Ishikawa (cell line): Measurements from ENCODE around the gene NTSR1.

Source experiments
- CEBPB ChIP-seq: IDR thresholded peaks from 2 replicates; pipeline ENCODE4 v1.6.1; 2012
- EP300 ChIP-seq: IDR thresholded peaks from 2 replicates; pipeline ENCODE4 v1.6.1; 2012; ENCODE audit warnings: borderline replicate concordance
- RAD21 ChIP-seq: IDR thresholded peaks from 2 replicates; pipeline ENCODE4 v1.6.1; 2012; ENCODE audit warnings: low read depth
- TAF1 ChIP-seq: IDR thresholded peaks from 2 replicates; pipeline ENCODE4 v1.6.1; 2012; ENCODE audit warnings: low read depth, mild to moderate bottlenecking
- TCF12 ChIP-seq: IDR thresholded peaks from 2 replicates; pipeline ENCODE4 v1.6.1; 2012; ENCODE audit warnings: low read depth
- TEAD4 ChIP-seq: IDR thresholded peaks from 2 replicates; pipeline ENCODE4 v1.6.1; 2012
- YY1 ChIP-seq: IDR thresholded peaks from 2 replicates; pipeline ENCODE4 v1.6.1; 2012; ENCODE audit warnings: low read depth
- TF ChIP-seq, protein P1 (sequence below): IDR thresholded peaks from 2 replicates; pipeline ENCODE4 v1.6.1; 2012; ENCODE audit warnings: low read depth, mild to moderate bottlenecking
- TF ChIP-seq, protein P2 (sequence below): IDR thresholded peaks from 2 replicates; pipeline ENCODE4 v1.6.1; 2012
- TF ChIP-seq, protein P3 (sequence below): IDR thresholded peaks from 2 replicates; pipeline ENCODE4 v1.6.1; 2012

DNA sequence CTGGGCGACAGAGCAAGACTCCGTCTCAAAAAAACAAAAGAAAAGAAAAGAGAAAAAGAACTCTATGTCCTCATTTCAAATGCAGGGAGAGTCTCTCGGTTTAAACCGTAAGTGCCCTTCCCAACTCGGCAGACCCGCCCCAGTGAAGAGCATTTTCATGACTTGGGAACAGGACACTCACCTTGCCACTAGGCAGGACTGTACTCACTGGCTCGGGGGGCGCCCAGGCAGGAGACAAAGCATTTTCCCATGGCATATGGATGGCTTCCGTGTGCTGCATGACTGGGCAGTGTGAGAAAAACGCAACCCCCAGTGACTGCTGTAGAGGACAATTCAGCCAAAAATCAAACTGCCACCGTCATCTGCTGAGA, 64.0 kb downstream of the NTSR1 start:
- TF ChIP-seq YY1 (no peak), EP300 (no peak), CEBPB (no peak), TCF12 (no peak), TAF1 (no peak), TEAD4 (no peak), RAD21 (no peak)
- TF ChIP-seq, protein P1, sequence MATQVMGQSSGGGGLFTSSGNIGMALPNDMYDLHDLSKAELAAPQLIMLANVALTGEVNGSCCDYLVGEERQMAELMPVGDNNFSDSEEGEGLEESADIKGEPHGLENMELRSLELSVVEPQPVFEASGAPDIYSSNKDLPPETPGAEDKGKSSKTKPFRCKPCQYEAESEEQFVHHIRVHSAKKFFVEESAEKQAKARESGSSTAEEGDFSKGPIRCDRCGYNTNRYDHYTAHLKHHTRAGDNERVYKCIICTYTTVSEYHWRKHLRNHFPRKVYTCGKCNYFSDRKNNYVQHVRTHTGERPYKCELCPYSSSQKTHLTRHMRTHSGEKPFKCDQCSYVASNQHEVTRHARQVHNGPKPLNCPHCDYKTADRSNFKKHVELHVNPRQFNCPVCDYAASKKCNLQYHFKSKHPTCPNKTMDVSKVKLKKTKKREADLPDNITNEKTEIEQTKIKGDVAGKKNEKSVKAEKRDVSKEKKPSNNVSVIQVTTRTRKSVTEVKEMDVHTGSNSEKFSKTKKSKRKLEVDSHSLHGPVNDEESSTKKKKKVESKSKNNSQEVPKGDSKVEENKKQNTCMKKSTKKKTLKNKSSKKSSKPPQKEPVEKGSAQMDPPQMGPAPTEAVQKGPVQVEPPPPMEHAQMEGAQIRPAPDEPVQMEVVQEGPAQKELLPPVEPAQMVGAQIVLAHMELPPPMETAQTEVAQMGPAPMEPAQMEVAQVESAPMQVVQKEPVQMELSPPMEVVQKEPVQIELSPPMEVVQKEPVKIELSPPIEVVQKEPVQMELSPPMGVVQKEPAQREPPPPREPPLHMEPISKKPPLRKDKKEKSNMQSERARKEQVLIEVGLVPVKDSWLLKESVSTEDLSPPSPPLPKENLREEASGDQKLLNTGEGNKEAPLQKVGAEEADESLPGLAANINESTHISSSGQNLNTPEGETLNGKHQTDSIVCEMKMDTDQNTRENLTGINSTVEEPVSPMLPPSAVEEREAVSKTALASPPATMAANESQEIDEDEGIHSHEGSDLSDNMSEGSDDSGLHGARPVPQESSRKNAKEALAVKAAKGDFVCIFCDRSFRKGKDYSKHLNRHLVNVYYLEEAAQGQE = no peak
- TF ChIP-seq, protein P2, sequence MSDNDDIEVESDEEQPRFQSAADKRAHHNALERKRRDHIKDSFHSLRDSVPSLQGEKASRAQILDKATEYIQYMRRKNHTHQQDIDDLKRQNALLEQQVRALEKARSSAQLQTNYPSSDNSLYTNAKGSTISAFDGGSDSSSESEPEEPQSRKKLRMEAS = no peak
- TF ChIP-seq, protein P3, sequence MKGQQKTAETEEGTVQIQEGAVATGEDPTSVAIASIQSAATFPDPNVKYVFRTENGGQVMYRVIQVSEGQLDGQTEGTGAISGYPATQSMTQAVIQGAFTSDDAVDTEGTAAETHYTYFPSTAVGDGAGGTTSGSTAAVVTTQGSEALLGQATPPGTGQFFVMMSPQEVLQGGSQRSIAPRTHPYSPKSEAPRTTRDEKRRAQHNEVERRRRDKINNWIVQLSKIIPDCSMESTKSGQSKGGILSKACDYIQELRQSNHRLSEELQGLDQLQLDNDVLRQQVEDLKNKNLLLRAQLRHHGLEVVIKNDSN = no peak
